H1 (cell line): Measurements from ENCODE around the gene TCF4. TPM values are rescaled to one million over a fixed set of nuclear protein-coding genes. Genes with fewer than 3 reads are reported as not detected.

Experiments
- CTCF ChIA-PET: fragments of 300-600 bp; sonication (Branson Sonifier 250); formaldehyde crosslinking; loops from one replicate; lab custom pipeline; 2021; ENCODE audit not compliant: partially characterized antibody; lab: Charles Lee
- POLR2A ChIA-PET: fragments of 300-600 bp; sonication (Branson Sonifier 250); formaldehyde crosslinking; loops from one replicate; lab custom pipeline; 2021; ENCODE audit warnings: inconsistent platforms; ENCODE audit not compliant: partially characterized antibody; lab: Charles Lee
- DNase-seq, 2 experiments: peaks; one replicate each; pipeline versions ENCODE4 v3.0.0 to v3.0.0-alpha.2; 2010 to 2022; ENCODE audit warnings: low spot score in 2 of 2, low read depth in 1 of 2, mixed read lengths in 1 of 2
- FAIRE-seq: peaks from 2 replicates; lab custom pipeline; 2011; peaks lifted over from hg19 to GRCh38; lab: Jason Lieb, UNC
- H2AFZ ChIP-seq: 2 replicates; pipeline ENCODE4 v1.8.1; 2012; ENCODE audit warnings: low read length, inconsistent platforms
- H2AK5ac ChIP-seq: 2 replicates; pipeline ENCODE4 v1.6.1; 2013; ENCODE audit warnings: low read depth, low read length
- H2BK120ac ChIP-seq: replicated peaks from 2 replicates; pipeline ENCODE3; 2013; ENCODE audit warnings: low read depth, low read length, inconsistent platforms
- H2BK12ac ChIP-seq: 2 replicates; pipeline ENCODE4 v1.6.1; 2013; ENCODE audit warnings: low read depth, low read length
- H2BK15ac ChIP-seq: 2 replicates; pipeline ENCODE4 v1.6.1; 2013; ENCODE audit warnings: low read length
- H2BK20ac ChIP-seq: 2 replicates; pipeline ENCODE4 v1.6.1; 2013; ENCODE audit warnings: low read length
- H2BK5ac ChIP-seq: 2 replicates; pipeline ENCODE4 v1.6.1; 2013; ENCODE audit warnings: low read depth, low read length
- H3K14ac ChIP-seq: 2 replicates; pipeline ENCODE4 v1.6.1; 2013; ENCODE audit warnings: inconsistent platforms; ENCODE audit not compliant: insufficient read length
- H3K18ac ChIP-seq: 2 replicates; pipeline ENCODE4 v1.6.1; 2013; ENCODE audit warnings: low read length; ENCODE audit errors: extremely low read depth
- H3K23ac ChIP-seq: 2 replicates; pipeline ENCODE4 v1.6.1; 2013; ENCODE audit warnings: inconsistent platforms; ENCODE audit not compliant: insufficient read length
- H3K23me2 ChIP-seq: 2 replicates; pipeline ENCODE4 v1.6.1; 2013; ENCODE audit warnings: low read depth, low read length
- H3K27ac ChIP-seq: 2 replicates; pipeline ENCODE4 v1.6.1; 2011; ENCODE audit warnings: low read depth, low read length, inconsistent platforms
- H3K27me3 ChIP-seq, 4 experiments: replicated peaks in 1 of 4; 1 replicate in 1 of 4; 2 replicates in 3 of 4; pipeline versions ENCODE4 v1.6.1 to v1.8.1; 2011 to 2013; ENCODE audit warnings: low read length in 3 of 4, mild to moderate bottlenecking in 3 of 4, inconsistent platforms in 2 of 4, mixed read lengths in 2 of 4, moderate library complexity in 1 of 4; ENCODE audit not compliant: control insufficient read depth in 3 of 4, insufficient read depth in 3 of 4; ENCODE audit errors: extremely low read depth in 1 of 4
- H3K36me3 ChIP-seq, 4 experiments: 2 replicates each; pipeline versions ENCODE4 v1.6.1 to v1.8.1; 2011 to 2013; ENCODE audit warnings: mild to moderate bottlenecking in 4 of 4, low read length in 3 of 4, moderate library complexity in 2 of 4, control low read depth in 1 of 4, inconsistent platforms in 1 of 4; ENCODE audit not compliant: insufficient read depth in 4 of 4, control insufficient read depth in 2 of 4
- H3K4ac ChIP-seq: replicated peaks from 2 replicates; pipeline ENCODE3; 2013; ENCODE audit warnings: low read length, low read depth, mixed read lengths, inconsistent platforms; ENCODE audit not compliant: insufficient read length
- H3K4me1 ChIP-seq, 4 experiments: replicated peaks in 1 of 4; 1 replicate in 1 of 4; 2 replicates in 3 of 4; pipeline versions ENCODE4 v1.6.1 to v1.8.1; 2011 to 2013; ENCODE audit warnings: low read length in 3 of 4, inconsistent platforms in 2 of 4, mixed read lengths in 1 of 4; ENCODE audit not compliant: insufficient read depth in 4 of 4, control insufficient read depth in 3 of 4
- H3K4me2 ChIP-seq, 2 experiments: 2 replicates each; pipeline versions ENCODE4 v1.6.1 to v1.8.1; 2011 to 2013; ENCODE audit warnings: low read depth in 2 of 2, low read length in 2 of 2, control low read depth in 1 of 2, inconsistent platforms in 1 of 2, mild to moderate bottlenecking in 1 of 2; ENCODE audit not compliant: insufficient read depth in 1 of 2
- H3K4me3 ChIP-seq, 4 experiments: fragments of 200-600, 300-600 bp in 1 of 4; sonication (generic), shearing (Covaris generic), sonication (Bioruptor Twin) in 1 of 4; 2 replicates each; pipeline versions ENCODE4 v1.5.1 to v1.8.1; 2011 to 2016; ENCODE audit warnings: low read length in 4 of 4, low read depth in 3 of 4, control low read depth in 2 of 4, inconsistent platforms in 2 of 4, mild to moderate bottlenecking in 2 of 4, mixed read lengths in 1 of 4, moderate library complexity in 1 of 4; ENCODE audit not compliant: insufficient read depth in 2 of 4; ENCODE audit errors: extremely low read depth in 1 of 4
- H3K56ac ChIP-seq: replicated peaks from 2 replicates; pipeline ENCODE3; 2013; ENCODE audit warnings: low read depth, mild to moderate bottlenecking, mixed read lengths, low read length, inconsistent platforms; ENCODE audit not compliant: insufficient read length
- H3K79me1 ChIP-seq: 2 replicates; pipeline ENCODE4 v1.6.1; 2013; ENCODE audit warnings: low read depth, low read length, control low read depth
- H3K79me2 ChIP-seq, 2 experiments: 2 replicates each; pipeline versions ENCODE4 v1.6.1 to v1.8.1; 2012 to 2013; ENCODE audit warnings: low read length in 2 of 2, mild to moderate bottlenecking in 2 of 2, inconsistent platforms in 1 of 2; ENCODE audit not compliant: insufficient read depth in 2 of 2, control insufficient read depth in 1 of 2
- H3K9ac ChIP-seq, 4 experiments: replicated peaks in 1 of 4; 1 replicate in 1 of 4; 2 replicates in 3 of 4; pipeline versions ENCODE4 v1.6.1 to v1.8.1; 2011 to 2013; ENCODE audit warnings: low read depth in 3 of 4, low read length in 3 of 4, control low read depth in 2 of 4, mild to moderate bottlenecking in 2 of 4, moderate library complexity in 2 of 4, inconsistent platforms in 1 of 4; ENCODE audit errors: extremely low read depth in 1 of 4
- H3K9me3 ChIP-seq, 2 experiments: 2 replicates each; pipeline versions ENCODE4 v1.6.1 to v1.8.1; 2012 to 2013; ENCODE audit warnings: mild to moderate bottlenecking in 2 of 2, moderate library complexity in 2 of 2, control low read depth in 1 of 2, inconsistent platforms in 1 of 2, low read depth in 1 of 2, low read length in 1 of 2, mixed read lengths in 1 of 2; ENCODE audit not compliant: insufficient read depth in 2 of 2
- H4K20me1 ChIP-seq, 2 experiments: replicated peaks in 1 of 2; 2 replicates each; pipeline versions ENCODE3 to v1.8.1; 2011 to 2013; ENCODE audit warnings: inconsistent platforms in 2 of 2, low read length in 2 of 2, mild to moderate bottlenecking in 1 of 2; ENCODE audit not compliant: insufficient read depth in 2 of 2, control insufficient read depth in 1 of 2
- H4K5ac ChIP-seq: 2 replicates; pipeline ENCODE4 v1.6.1; 2013; ENCODE audit warnings: low read length, low read depth, mixed read lengths, inconsistent platforms; ENCODE audit not compliant: insufficient read length
- H4K8ac ChIP-seq: 2 replicates; pipeline ENCODE4 v1.8.0; 2013; ENCODE audit warnings: mild to moderate bottlenecking, moderate library complexity, low read length, inconsistent platforms; ENCODE audit not compliant: insufficient read depth; ENCODE audit errors: extremely low read depth
- H4K91ac ChIP-seq: replicated peaks from 2 replicates; pipeline ENCODE3; 2013; ENCODE audit warnings: low read length, mixed read lengths, inconsistent platforms; ENCODE audit not compliant: insufficient read length
- BACH1 ChIP-seq: IDR thresholded peaks from 2 replicates; pipeline ENCODE4 v1.6.1; 2012; ENCODE audit warnings: low read length, improper control_type of control experiment
- BRCA1 ChIP-seq: IDR thresholded peaks from 2 replicates; pipeline ENCODE4 v1.6.1; 2012; ENCODE audit warnings: low read depth, low read length, improper control_type of control experiment
- HDAC2 ChIP-seq, 2 experiments: fragments of 300-600 bp in 1 of 2; sonication (generic) in 1 of 2; IDR thresholded peaks; 2 replicates each; pipeline ENCODE4 v1.6.1; 2011 to 2012; ENCODE audit warnings: low read depth in 2 of 2, low read length in 2 of 2, mild to moderate bottlenecking in 2 of 2, moderate library complexity in 2 of 2, borderline replicate concordance in 1 of 2, inconsistent platforms in 1 of 2
- HDAC6 ChIP-seq: IDR thresholded peaks from one replicate; pipeline ENCODE4 v1.7.1; 2012; ENCODE audit warnings: low read depth, mild to moderate bottlenecking, inconsistent platforms, low read length, moderate library complexity
- JUN ChIP-seq: IDR thresholded peaks from 2 replicates; pipeline ENCODE4 v1.6.1; 2011; ENCODE audit warnings: low read depth, mild to moderate bottlenecking, improper control_type of control experiment, low read length
- KDM4A ChIP-seq: IDR thresholded peaks from one replicate; pipeline ENCODE4 v1.7.1; 2012; ENCODE audit warnings: low read depth, mild to moderate bottlenecking, moderate library complexity, low read length, inconsistent platforms; ENCODE audit not compliant: severe bottlenecking
- POLR2A ChIP-seq, 2 experiments: IDR thresholded peaks; 1 replicate in 1 of 2; 2 replicates in 1 of 2; pipeline ENCODE4 v1.6.1; 2011; ENCODE audit warnings: low read depth in 2 of 2, low read length in 2 of 2, mild to moderate bottlenecking in 2 of 2; ENCODE audit errors: control extremely low read depth in 1 of 2
- SIN3A ChIP-seq, 2 experiments: IDR thresholded peaks in 1 of 2; conservative IDR thresholded peaks in 1 of 2; 2 replicates each; pipeline ENCODE4 v1.6.1; 2011 to 2012; ENCODE audit warnings: low read length in 2 of 2, improper control_type of control experiment in 1 of 2, low read depth in 1 of 2, mild to moderate bottlenecking in 1 of 2
- SP4 ChIP-seq: IDR thresholded peaks from 2 replicates; pipeline ENCODE4 v1.6.1; 2012; ENCODE audit warnings: low read length, inconsistent platforms
- SUZ12 ChIP-seq: fragments of 200-600 bp; sonication (generic); IDR thresholded peaks from 2 replicates; pipeline ENCODE4 v1.6.1; 2012; ENCODE audit warnings: mild to moderate bottlenecking, inconsistent platforms, low read length, moderate library complexity, mixed read lengths
- TEAD4 ChIP-seq: IDR thresholded peaks from 2 replicates; pipeline ENCODE4 v1.6.1; 2012; ENCODE audit warnings: low read depth, low read length, inconsistent platforms, mixed read lengths
- WGBS, 2 experiments: shearing (Covaris generic) in 1 of 2; methylation state at CpG; one replicate each; pipeline versions ENCODE4 v1.1.6 to v1.1.7; 2013 to 2015; ENCODE audit warnings: low lambda C conversion rate in 2 of 2, mixed read lengths in 2 of 2, inconsistent platforms in 1 of 2, low coverage in 1 of 2, missing lambda C conversion rate in 1 of 2; ENCODE audit not compliant: insufficient replicate concordance in 2 of 2, insufficient coverage in 1 of 2, insufficient read length in 1 of 2; ENCODE audit errors: extremely low coverage in 1 of 2, missing lambda C conversion rate in 1 of 2; 5-methylcytosine and 5-hydroxymethylcytosine counted together
- polyA plus RNA-seq, 7 experiments: library from polyadenylated mRNA; depleted of rRNA in 3 of 7; stranded (reverse) in 5 of 7; unstranded in 2 of 7; fragments of >200 nt in 5 of 7; fragments of 200-250 nt in 2 of 7; gene quantifications; 1 replicate in 5 of 7; 2 replicates in 1 of 7; 4 replicates in 1 of 7; pipeline versions ENCODE4 v1.2.1 to v1.2.3, GENCODE V29; 2011 to 2013; ENCODE audit warnings: missing spikeins in 2 of 7, mixed read lengths in 2 of 7
- total RNA-seq: library from RNA; stranded (reverse); fragmentation: NEBNext Ultra II Directional; extraction: Animal tissue kit (Norgen Biotek cat#: 25700); gene quantifications from 2 replicates; pipeline ENCODE4 v1.2.1, GENCODE V29; 2021
- TF ChIP-seq, protein P1 (sequence below), 3 experiments: IDR thresholded peaks; 1 replicate in 2 of 3; 2 replicates in 1 of 3; pipeline versions ENCODE4 v1.5.1 to v1.6.1; 2011; ENCODE audit warnings: low read length in 3 of 3, mild to moderate bottlenecking in 3 of 3, inconsistent platforms in 2 of 3, low read depth in 1 of 3, moderate library complexity in 1 of 3; ENCODE audit not compliant: insufficient read depth in 1 of 3; ENCODE audit errors: control extremely low read depth in 1 of 3

The TCF4 gene
- total and polyA plus RNA-seq, 2 of the 8 experiments (the other 6 are each of a cell fraction or from before 2014, with no cell fraction given): 59.3 to 118 TPM

- no peaks in the 10 kb centered on the region for H3K27me3 ChIP-seq
- no peak overlapping the region for H3K4me3 ChIP-seq
- H3K18ac ChIP-seq: no peak overlapping the region
- TF ChIP-seq HDAC2 (IDR thresholded peaks at IDR 0.05; ENCODE audit: borderline replicate concordance in 1 of 2, low read depth in 2 of 2, low read length in 2 of 2) (no peak), TEAD4 (no peak), JUN (no peak), SUZ12 (no peak), POLR2A (IDR thresholded peaks at IDR 0.05; ENCODE audit: control extremely low read depth in 1 of 2, low read depth in 2 of 2, low read length in 2 of 2) (no peak), BRCA1 (no peak), BACH1 (no peak), SIN3A (conservative IDR thresholded peaks at IDR 0.05 in 1 of 2, IDR thresholded peaks at IDR 0.05 in 1 of 2; ENCODE audit: low read depth in 1 of 2, low read length in 2 of 2) (no peak), SP4 (no peak), HDAC6 (no peak), KDM4A (no peak)
- TF ChIP-seq, protein P1, sequence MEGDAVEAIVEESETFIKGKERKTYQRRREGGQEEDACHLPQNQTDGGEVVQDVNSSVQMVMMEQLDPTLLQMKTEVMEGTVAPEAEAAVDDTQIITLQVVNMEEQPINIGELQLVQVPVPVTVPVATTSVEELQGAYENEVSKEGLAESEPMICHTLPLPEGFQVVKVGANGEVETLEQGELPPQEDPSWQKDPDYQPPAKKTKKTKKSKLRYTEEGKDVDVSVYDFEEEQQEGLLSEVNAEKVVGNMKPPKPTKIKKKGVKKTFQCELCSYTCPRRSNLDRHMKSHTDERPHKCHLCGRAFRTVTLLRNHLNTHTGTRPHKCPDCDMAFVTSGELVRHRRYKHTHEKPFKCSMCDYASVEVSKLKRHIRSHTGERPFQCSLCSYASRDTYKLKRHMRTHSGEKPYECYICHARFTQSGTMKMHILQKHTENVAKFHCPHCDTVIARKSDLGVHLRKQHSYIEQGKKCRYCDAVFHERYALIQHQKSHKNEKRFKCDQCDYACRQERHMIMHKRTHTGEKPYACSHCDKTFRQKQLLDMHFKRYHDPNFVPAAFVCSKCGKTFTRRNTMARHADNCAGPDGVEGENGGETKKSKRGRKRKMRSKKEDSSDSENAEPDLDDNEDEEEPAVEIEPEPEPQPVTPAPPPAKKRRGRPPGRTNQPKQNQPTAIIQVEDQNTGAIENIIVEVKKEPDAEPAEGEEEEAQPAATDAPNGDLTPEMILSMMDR (IDR thresholded peaks at IDR 0.05; ENCODE audit: control extremely low read depth in 1 of 3, insufficient read depth in 1 of 3, low read depth in 1 of 3, low read length in 3 of 3): no peak
Measured at GRCh38 chr18:55314031-55314430, 274.0 kb downstream of the TCF4 start.

More at GRCh38 chr18:55314031-55314430, 274.0 kb downstream of the TCF4 start:
- Histone ChIP-seq H3K79me2 (peaks cover 0 to 63% of the 10 kb centered on the region in 2 experiments; a peak in 2 of 4 replicates), H3K4ac (no peak overlapping the region), H3K23ac (no peak overlapping the region), H3K79me1 (no peaks in the 10 kb centered on the region), H3K4me1 (peaks cover 0 to 13% (median 5%) of the 10 kb centered on the region in 4 experiments; a peak in 4 of 7 replicates), H3K36me3 (no peaks in the 10 kb centered on the region), H2BK15ac (no peak overlapping the region), H2BK20ac (no peak overlapping the region), H2AK5ac (no peak overlapping the region), H3K9me3 (no peaks in the 10 kb centered on the region), H4K8ac (no peak overlapping the region), H3K27ac (no peak overlapping the region), H2BK5ac (no peak overlapping the region), H3K14ac (no peak overlapping the region), H3K56ac (no peak overlapping the region), H4K20me1 (peaks cover 0 to 2% of the 10 kb centered on the region in 2 experiments), H4K91ac (no peak overlapping the region), H2BK12ac (no peak overlapping the region), H3K23me2 (no peaks in the 10 kb centered on the region), H3K9ac (no peak overlapping the region), H4K5ac (no peak overlapping the region), H2BK120ac (no peak overlapping the region), H3K4me2 (peak overlapping the region in 1 of 2 experiments; percentile 17; a peak in 1 of 4 replicates), H2AFZ (no peak overlapping the region)
- DNase-seq (no peak), FAIRE-seq (peak; percentile 36)
- 36% methylated on average over 1 of the region's 1 CpG; no CpG with 5 or more reads in 1 of the 2 experiments for WGBS, 2 experiments
- POLR2A ChIA-PET: interaction anchor here (0.6 kb wide), 1 partner anchor 45 kb away, joined by 3 read pairs; no protein-coding TSS in a partner anchor
- CTCF ChIA-PET: no interaction called here
